NCI-H1694 (cell line): Measurements from ENCODE around the gene ATP10A.

Experiments used
- DNase-seq: peaks from one replicate; lab custom pipeline; 2025; lab: John Stamatoyannopoulos, UW

Gene ATP10A

DNA sequence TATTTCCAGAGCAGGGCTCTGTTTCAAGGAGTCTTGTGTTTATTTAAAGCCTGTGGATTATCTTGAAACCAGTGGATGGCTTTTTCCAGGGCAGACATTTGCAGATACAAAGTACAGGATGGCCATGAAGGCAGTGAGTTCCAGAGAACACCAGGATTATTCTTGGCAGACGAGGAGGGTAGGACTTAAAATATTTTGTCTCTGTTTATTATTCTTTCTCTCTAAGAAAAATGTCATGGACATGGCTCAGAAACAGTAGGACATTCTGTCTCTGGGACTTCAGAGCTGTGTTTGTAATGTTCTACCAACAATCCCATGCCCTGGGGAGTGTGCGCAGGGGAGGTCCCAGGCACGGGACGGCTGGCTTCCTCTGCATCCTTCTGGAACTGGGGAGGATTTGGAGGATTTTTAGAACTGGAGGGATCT is 125.9 kb downstream of the ATP10A start:
- DNase-seq = no peak

DNA sequence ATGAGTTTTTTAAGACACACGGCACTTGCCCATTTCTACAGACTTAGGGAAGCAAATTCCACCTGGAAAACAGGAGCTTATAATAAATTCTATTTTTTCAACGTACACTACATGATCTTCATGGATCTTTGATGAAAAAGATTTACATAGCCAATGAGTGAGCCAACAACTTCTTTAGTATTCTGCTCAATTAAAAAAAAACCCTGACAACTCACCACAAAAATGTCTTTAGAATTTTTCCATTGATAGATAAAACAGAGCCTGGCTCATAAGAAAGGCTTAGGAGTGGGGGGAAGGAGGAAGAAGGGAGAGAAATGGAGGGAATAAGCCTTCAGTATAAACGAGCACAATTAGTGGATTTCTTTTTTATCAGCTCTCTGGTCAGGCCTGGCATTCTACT is 126.7 kb downstream of the ATP10A start:
- no peak for DNase-seq

DNA sequence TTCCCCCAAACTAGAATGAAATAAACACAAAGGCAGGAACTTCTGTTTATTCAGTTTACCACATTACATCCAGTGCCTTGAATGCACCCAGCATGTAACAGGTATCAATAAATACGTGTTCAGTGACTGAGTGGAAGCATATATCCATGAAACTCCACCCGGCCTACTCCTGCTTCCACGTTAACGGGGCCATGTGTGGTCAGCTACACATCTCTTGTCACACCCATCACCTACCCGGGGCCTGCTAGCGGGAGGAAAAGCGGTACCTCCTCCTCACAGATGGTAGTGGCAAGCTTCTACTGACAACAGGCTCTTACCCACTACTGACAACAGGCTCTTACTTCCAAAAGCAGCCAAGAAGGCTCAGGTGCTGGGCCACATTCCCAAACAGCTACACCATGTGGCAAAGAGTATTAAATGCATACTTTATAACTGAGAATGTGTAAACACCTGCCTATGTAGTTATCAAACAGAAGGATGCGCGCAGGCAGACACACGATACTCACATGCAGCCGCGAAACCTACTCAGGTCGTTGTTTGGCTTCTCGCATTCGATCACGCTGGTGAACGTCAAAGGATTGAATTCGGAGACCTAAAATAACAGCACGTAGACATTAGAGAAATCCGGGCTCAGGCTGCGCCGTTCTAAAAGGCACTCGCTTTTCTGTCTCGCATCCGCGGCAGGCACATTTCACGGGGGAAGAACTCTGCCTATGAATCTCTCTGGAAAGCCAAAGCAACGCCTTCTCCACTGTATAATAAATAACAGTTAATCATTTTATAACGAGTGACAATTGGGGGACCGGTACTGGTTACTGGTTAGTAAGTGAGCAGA is 127.4 kb downstream of the ATP10A start:
- DNase-seq = no peak

DNA sequence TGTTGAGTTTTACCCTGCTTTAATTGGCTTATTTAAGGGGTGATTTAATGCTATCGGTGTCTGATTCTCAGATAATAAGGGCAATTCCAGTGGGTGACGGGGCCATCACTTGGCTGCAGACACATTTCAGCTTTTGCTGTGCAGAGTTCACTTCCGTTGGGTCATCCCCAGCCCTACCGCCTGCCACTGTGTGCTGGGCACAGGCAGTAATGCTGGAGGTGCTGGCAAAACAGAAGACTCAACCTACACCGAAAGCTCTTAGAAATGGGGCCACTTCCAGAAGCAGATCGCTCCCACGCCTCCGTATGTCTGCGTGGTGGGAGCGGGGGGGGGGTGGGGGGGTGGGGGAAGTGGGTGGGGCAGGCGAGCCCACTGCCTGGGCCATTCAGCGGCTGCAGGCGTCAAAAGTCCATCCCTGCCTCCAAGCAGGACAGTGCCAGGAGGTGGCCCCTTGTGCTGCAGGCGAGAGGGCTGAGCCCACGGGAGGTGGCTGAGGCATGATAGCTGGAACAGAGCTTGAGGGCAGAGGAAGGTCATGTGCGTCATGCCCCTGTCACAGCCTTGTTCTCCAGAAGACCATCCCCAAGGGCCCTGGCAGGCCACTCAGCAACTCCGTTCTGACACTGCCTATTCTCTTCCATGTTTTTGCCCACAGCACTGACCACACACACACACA is 128.3 kb downstream of the ATP10A start:
- no peak for DNase-seq

DNA sequence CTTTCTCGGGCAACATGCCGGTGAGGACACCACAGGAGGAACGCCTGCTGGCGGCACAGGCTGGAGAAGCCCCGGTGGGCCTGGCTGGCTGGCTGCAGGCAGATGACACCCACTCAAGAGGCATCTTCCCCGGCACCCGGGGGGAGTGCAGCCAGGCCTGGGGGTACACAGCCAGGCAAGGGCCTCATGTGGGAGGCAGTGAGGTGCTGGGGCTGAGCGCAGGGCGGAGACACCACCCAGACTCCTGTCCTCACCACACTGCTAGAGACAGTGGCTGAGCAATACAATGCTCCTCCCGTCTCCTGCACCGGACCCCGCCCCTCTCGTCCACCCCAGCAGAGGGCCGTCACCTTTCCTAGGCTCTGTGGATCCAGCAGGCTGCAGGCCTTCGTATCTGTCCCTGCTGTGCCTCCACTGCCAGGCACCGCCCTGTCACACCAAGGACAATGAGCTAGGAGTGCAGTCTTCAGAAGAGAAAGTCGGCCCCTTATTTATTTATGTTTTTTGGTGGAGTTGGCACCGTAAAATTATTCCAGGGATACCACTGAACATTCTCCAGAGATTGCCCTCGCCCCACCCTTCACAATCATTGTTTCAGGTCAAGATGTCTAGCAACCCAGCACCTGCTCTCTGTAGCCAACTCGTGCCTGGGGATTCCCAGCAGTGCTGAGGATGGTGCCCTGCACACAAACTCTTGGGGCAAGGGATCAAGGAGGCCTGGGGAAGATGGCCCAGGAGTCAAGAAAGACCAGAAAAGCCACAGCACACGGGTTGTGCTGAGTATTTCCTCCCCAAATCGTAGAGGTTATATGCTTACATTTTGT is 129.1 kb downstream of the ATP10A start:
- DNase-seq = no peak

DNA sequence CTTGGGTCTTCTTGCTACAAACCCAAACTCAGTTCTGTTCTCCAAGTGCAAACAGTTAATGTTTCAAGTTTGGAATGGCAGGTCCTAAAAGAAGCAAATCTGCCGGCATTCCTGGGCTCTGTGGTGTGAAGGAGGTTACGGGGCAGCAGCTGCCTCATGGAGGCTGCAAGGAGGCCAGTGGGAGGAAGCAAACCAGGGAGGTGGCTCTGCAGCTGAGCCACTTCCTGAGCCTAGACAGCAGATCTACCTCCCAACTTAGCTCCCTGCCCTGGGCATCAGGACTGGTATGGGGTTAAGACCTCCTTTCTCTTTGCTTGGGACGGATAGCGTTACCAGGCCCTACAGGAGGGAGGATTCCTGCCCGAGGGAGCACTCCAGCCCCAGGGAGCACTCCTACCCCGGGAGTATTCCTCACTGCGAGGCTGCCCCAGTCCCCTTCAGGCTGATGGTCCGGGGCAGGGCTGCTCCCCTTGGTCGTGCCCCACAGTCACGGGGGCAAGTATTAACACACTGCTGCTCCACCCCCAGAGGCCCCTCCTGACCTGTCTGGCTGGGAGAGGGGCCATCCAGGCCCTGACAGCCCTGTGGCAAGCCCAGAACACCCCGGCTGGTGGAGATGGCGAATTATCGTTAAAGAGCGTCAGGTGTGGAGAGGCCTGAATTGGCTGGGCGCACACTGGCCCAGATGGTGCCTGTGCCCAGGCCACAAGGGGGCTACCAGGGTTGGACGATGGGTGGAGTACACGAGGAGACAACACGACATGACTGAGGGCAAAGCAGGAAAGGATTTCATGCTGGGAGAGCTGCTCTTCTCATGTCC is 129.9 kb downstream of the ATP10A start:
- no peak for DNase-seq

DNA sequence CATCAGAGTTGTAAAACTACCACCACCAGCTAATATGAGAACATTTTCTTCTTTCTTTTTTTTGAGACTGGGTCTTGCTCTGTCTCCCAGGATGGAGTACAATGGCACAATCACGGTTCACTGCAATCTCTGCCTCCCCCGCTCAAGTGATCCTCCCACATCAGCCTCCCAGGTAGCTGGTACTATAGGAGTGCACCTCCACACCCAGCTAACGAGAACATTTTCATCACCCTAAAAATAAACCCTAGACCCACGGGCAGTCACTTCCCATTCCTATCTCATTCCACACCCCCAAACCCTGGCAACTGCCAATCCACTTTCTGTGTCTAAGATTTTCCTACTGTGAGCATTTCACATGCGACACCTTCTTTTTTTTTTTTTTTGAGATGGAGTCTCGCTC is 130.9 kb downstream of the ATP10A start:
- no peak for DNase-seq

DNA sequence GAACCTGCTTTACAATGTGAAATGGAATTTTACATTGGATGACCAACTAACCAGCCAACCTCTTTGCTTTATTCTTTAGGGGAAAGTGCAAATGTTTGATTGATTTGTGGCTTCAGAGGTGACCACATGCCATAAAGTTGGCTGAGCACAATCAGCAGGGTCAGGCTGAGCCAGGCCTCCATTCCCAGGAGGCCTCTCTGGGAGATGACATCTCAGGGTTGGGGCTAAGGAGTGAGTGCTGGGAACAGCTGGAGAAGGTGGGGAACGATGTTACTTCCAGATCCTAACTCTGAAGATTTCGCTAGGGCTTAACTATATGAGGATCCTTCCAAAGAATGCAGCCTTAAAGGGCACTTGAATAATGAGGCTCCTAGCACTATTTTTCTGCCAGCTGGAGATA is 131.7 kb downstream of the ATP10A start:
- no peak for DNase-seq

DNA sequence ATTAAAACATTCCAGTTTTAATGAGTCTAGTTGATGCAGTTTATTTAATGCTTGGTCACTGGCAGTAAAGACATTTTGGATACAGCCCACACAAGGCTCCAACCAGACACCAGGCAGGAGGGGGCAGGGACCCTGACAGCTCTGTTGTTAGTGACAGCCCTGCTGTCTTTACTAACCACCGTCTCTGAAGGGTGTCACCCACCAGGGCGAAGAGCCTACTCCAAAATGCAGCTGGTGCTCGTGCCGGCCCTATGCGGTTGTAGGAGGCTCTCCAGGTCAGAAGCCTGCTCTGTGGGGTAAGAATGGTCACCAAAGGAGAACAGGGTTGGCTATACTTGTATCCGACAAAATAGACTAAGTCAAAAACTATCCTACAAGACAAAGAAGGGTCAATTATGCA is 132.2 kb downstream of the ATP10A start:
- DNase-seq = no peak

DNA sequence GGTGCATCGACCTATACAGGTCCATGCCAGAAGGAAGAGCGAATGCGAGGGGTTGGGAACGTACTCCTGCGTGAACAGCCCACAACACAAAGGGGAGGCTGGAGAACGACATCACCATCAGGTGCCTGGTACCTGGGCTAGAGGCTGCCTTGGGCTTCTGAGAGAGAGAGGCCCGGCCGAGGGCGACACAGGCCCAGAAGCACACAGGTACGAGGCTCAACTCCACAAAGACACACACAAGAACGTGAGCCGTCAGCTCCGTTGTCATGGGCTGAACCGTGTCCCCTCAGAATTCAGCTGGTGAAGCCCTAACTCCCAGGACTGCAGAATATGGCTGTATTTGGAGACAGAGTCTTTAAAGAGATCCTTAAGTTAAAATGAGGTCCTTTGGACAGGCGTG is 134.3 kb downstream of the ATP10A start:
- DNase-seq = no peak

DNA sequence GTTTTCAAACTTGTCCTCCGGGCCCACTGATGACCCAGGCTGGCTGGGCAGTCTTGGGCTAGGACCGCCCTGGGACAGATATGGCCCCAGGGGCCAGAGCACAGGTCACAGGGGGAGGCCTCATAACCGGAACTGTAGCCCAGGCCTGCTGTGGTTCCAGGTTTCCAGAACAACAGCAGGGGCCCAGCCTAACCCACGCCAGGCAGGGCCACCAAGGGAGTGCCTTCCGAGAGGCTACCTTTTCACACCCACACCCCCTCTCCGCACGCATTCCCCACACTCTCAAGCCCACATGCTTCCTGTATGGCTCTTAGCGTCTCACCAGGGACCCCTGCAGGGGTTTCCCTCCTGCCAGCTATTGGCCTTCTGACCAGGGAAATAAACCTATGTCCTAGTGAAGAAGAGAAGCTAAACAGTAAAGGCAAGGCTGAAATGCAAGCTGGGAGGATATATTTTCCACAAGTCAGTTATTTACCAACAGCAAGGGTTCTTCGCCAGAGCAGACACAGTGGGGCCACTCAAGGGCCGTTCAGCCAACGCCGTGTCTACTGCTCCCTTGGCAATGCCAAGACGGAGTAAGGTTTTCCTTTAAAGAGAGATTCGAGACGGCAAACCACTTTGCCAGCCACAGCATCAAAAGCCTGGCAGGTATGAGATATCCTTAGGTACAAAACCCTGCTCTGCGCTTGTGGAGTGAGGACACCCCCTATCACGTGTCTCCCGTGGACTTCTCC is 135.1 kb downstream of the ATP10A start:
- DNase-seq = no peak

DNA sequence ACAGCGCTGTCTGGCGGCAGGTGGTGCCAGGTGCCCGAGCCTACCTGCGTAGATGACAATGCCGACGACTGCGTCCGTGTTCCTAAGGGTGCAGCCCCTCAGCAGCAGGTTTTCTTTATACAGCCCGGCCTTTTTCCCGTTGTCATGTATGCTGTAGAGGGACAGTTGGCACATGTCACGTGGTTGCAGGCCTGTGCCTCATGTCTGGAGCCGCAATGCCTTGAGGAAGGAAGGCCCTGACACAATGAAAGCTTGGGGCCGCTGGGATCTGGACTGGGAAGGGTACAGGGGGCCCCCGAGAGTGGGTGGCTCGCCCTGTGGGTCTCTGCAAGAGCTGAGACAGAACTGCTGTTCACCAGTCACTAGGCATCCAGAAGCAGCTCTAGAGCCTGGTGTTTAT is 136.0 kb downstream of the ATP10A start:
- no peak for DNase-seq

DNA sequence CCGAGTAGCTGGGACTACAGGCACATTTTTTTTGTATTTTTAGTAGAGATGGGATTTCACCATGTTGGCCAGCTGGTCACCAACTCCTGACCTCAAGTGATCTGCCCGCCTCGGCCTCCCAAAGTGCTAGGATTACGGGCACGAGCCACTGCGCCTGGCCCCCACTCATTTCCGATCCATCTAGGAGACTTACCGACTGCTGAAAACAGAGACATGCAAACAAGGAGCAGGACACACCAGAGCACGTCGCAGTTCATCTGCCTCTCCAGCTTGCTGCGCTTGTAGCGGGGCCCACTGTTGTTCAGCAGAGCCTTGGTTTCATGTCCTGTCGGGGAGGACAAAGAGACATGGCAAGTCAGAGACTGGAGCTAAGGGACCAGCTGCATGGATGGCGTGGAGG is 137.4 kb downstream of the ATP10A start:
- no peak for DNase-seq

DNA sequence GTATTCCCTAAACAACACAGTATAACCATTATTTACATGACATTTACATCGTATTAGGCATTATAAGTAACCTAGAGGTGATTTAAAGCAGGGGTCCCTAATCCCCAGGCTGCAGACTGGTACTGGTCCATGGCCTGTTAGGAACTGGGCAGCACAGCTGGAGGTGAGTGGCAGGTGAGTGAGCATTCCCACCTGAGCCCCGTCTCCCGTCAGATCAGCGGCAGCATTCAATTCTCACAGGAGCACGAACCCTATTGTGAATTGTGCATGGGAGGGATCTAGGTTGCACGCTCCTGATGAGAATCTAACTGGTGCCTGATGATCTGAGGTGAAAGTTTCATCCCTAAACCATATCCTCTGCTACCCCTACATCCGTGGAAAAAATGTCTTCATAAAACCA is 138.2 kb downstream of the ATP10A start:
- no peak for DNase-seq

DNA sequence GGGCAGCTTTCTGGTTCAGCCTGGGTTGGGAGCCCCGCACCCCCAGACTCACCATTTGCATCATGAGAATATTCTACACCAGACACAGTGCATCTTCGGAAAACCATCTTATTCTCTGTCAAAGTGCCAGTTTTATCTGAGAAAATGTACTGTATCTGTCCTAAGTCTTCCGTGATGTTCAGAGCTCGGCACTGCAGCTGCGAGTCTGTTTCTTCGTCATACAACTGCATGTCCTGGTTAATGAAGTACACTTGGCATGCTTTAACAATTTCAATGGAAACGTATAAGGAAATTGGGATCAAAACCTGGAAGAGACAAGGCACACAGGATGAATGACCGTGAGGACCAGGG is 141.5 kb downstream of the ATP10A start:
- no peak for DNase-seq

DNA sequence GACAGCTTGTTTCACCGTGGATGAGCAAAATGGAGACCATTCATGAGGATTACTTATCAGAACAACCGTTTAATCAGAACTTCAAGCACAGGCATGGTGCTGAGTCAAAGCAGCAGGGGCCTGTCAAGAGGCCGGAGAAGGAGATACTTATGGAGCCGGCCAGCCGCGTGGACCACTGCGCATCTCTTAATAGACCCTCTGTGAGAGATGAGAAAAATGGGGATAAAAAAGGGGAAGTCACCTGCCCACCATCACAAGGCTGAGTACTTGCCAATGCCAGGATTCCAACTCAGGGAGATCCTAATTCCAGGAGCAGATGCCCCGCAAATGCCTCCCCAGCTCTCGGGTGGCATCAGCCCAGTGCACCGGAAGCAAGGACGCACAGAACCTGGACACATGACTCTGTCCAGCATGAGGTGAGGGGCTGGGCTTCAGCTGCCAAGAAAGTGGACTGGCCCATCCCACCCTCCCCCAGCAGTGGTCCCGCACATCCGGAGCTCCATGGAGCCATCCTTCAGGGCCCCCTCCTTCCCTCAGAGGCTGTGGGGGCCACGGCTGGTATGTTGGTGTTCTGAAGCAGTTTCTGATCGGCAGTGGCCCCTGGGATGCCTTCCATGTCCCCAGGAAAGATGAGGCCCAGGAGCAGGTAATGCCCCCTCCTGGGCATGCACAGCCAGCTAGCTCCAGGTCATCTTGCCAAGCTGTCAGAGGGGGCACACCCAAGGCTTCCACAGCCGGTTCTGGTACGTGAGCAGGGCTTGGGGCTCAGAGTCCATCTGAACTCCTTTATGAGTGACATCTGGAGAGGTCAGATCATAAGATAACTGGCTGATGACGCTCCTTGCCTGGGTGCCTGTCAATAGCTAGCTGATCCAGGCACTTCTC is 143.8 kb downstream of the ATP10A start:
- no peak for DNase-seq

DNA sequence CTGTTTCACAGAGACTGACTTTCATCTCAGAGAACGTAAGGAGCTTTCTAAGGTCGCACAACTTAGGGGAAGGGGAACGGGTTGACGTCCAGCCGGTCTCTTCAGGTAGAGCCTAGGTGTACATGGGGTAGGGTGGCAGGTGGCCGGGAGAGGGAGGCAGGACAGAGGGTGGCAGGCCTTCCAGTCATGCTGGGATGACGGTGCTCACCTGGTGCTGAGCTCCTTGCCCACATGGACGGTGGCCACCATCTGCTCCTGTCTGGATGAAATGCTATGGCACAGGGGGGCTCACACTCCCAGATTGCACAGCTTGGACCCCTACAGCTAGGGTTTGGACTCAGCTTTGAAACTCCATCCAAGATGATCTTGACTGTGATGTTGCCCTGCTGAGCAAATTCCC is 144.5 kb downstream of the ATP10A start:
- no peak for DNase-seq

DNA sequence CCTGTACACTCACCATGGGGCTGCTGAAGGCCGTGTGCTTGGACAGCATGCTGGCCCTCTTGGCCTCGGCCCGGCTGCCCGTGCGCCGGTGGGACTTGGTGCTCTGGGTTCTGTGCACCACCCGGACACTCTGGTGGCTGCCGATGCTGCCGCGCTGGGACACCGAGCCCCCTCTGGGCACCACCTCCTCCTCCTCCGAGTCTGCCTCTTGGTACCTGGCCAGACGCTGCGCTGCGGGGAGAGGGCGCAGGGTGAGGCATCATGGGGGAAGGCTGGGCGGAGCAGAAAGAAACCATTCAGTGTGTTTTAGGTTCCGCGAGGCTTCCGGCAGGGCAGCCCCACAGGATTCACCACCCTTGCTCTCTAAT is 145.0 kb downstream of the ATP10A start:
- DNase-seq = no peak

DNA sequence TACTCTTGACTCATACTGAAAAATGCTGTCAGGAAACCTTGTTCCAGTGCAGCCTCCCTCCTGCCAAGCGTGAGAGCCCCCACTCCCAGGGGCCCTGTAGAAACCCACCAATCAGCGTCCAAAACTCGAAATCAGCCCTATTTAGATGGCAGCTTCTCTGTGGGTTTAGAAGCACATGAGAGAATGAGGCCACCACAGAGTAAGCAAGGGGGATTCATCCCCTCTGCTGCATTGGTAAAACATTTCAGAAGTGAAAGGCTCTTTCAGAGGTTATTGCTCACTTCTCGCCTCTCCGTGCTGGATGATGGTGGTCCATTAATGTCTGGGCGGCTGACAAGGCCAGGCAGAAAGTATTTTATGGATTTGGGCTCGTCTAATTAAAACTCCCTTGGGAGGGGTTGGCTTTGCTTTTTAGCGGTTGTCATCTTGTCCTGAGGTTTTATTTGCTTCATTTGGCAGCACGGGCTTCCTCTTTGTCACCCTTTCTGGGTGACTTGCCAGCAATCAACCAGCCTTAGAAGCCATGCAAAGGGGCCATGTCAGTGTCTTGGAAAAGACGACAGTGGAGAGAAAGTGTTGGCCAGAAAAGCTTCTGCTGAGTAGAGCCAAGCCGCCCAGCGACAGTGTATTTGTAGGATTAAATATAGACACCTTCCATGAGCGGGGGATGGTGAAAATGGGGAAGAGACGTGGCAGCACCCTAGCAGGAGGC is 145.5 kb downstream of the ATP10A start:
- no peak for DNase-seq

DNA sequence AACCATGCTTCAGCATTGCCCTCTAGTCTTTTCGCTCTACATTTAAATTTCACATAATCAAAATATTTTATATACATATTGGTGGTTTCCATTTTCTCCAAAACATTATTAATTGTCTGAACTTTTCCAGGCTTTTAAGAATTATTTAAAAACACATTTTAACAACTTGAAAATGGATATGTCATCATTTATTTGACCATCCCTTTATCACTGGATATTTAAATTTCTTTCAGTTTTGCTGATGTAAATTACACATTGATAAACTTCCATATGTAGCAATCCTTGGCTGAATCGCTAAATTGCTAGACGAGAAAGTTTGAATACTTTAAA is 146.0 kb downstream of the ATP10A start:
- DNase-seq = no peak
